A549 (cell line): Measurements from ENCODE around the gene MEF2A. TPM values are rescaled to one million over a fixed set of nuclear protein-coding genes. Genes with fewer than 3 reads are reported as not detected.

Experiments
- ATAC-seq, 2 experiments: fragments of 200-7000 bp in 1 of 2; fragments of >200 bp in 1 of 2; cut with Nextera tagmentation in 1 of 2; cut with Tn5 transposase in 1 of 2; 3 replicates each; pipeline versions ENCODE4 v1.8.0 to v1.9.1; 2018 to 2020; ENCODE audit warnings: mild to moderate bottlenecking in 1 of 2, moderate library complexity in 1 of 2
- CTCF ChIA-PET: fragments of 300-600 bp; sonication (Branson Sonifier 250); formaldehyde crosslinking; extraction: SDS; loops from one replicate; lab custom pipeline; 2021; ENCODE audit warnings: antibody characterized with exemption, inconsistent platforms; lab: Yijun Ruan, JAX
- POLR2A ChIA-PET: fragments of 350-600 bp; formaldehyde crosslinking; extraction: SDS; loops from one replicate; lab custom pipeline; 2021; ENCODE audit warnings: antibody characterized with exemption, inconsistent platforms; lab: Yijun Ruan, JAX
- DNase-seq, 2 experiments: peaks; one replicate each; pipeline versions ENCODE4 v3.0.0 to v3.0.0-alpha.2; 2011 to 2016; ENCODE audit warnings: low read depth in 1 of 2, low spot score in 1 of 2
- FAIRE-seq: peaks from 2 replicates; lab custom pipeline; 2011; peaks lifted over from hg19 to GRCh38; lab: Jason Lieb, UNC
- H3K27ac ChIP-seq, 2 experiments: fragments of >200 bp; sonication (Bioruptor Twin); formaldehyde crosslinking; 3 replicates each; pipeline ENCODE4 v1.5.1; 2016 to 2017
- H3K4me1 ChIP-seq: fragments of >200 bp; sonication (Bioruptor Twin); formaldehyde crosslinking; 3 replicates; pipeline ENCODE4 v1.6.1; 2016
- H3K4me2 ChIP-seq: fragments of >200 bp; sonication (Bioruptor Twin); formaldehyde crosslinking; 3 replicates; pipeline ENCODE4 v1.6.1; 2016
- H3K4me3 ChIP-seq: fragments of >200 bp; sonication (Bioruptor Twin); formaldehyde crosslinking; 3 replicates; pipeline ENCODE4 v1.5.1; 2016
- H3K9me3 ChIP-seq: fragments of >200 bp; sonication (Bioruptor Twin); formaldehyde crosslinking; 3 replicates; pipeline ENCODE4 v1.6.1; 2016
- BHLHE40 ChIP-seq: IDR thresholded peaks from 2 replicates; pipeline ENCODE4 v1.6.1; 2012; ENCODE audit warnings: low read depth, low read length, inconsistent platforms
- CBX2 ChIP-seq: fragments of 200-600 bp; sonication (generic); IDR thresholded peaks from 2 replicates; pipeline ENCODE4 v1.6.1; 2016; ENCODE audit warnings: low read depth, mild to moderate bottlenecking, borderline replicate concordance
- CBX8 ChIP-seq: fragments of 200-600 bp; sonication (generic); IDR thresholded peaks from 2 replicates; pipeline ENCODE4 v1.6.1; 2016
- CEBPB ChIP-seq, 2 experiments: fragments of >200 bp in 1 of 2; sonication (Bioruptor Twin) in 1 of 2; formaldehyde crosslinking in 1 of 2; IDR thresholded peaks; 2 replicates each; pipeline ENCODE4 v1.6.1; 2012 to 2016
- CHD2 ChIP-seq: fragments of 150-350 bp; IDR thresholded peaks from 2 replicates; pipeline ENCODE4 v1.6.1; 2014; ENCODE audit warnings: low read length; ENCODE audit not compliant: partially characterized antibody
- CHD4 ChIP-seq: fragments of 200-600 bp; sonication (generic); IDR thresholded peaks from 2 replicates; pipeline ENCODE4 v1.6.1; 2016; ENCODE audit warnings: antibody characterized with exemption, mild to moderate bottlenecking, borderline replicate concordance
- EHF ChIP-seq: fragments of 250-450 bp; sonication (Bioruptor Pico); IDR thresholded peaks from 2 replicates; pipeline ENCODE4 v1.5.0; 2020; ENCODE audit warnings: mild to moderate bottlenecking
- EP300 ChIP-seq, 2 experiments: fragments of >200 bp; sonication (Bioruptor Twin); formaldehyde crosslinking; IDR thresholded peaks; 2 replicates in 1 of 2; 3 replicates in 1 of 2; pipeline ENCODE4 v1.6.1; 2016 to 2017
- GATA3 ChIP-seq: IDR thresholded peaks from 2 replicates; pipeline ENCODE4 v1.6.1; 2012; ENCODE audit warnings: borderline replicate concordance
- HDAC2 ChIP-seq: fragments of 200-600 bp; sonication (generic); IDR thresholded peaks from 2 replicates; pipeline ENCODE4 v1.6.1; 2016
- HEYL ChIP-seq: fragments of 250-450 bp; sonication (Bioruptor Pico); IDR thresholded peaks from 2 replicates; pipeline ENCODE4 v1.8.0; 2021; ENCODE audit warnings: mild to moderate bottlenecking, moderate library complexity
- KDM5A ChIP-seq: fragments of 200-600 bp; sonication (generic); IDR thresholded peaks from 2 replicates; pipeline ENCODE4 v1.6.1; 2016; ENCODE audit warnings: antibody characterized with exemption, mild to moderate bottlenecking
- MYC ChIP-seq: IDR thresholded peaks from 2 replicates; pipeline ENCODE4 v1.6.1; 2012; ENCODE audit warnings: mild to moderate bottlenecking, inconsistent platforms, low read length, improper control_type of control experiment, borderline replicate concordance
- NR3C1 ChIP-seq: fragments of >200 bp; sonication (Bioruptor Twin); formaldehyde crosslinking; IDR thresholded peaks from 3 replicates; pipeline ENCODE4 v1.6.1; 2017
- PHF8 ChIP-seq: fragments of 200-600 bp; sonication (generic); IDR thresholded peaks from 2 replicates; pipeline ENCODE4 v1.6.1; 2016; ENCODE audit warnings: low read depth, mild to moderate bottlenecking, antibody characterized with exemption, moderate library complexity, borderline replicate concordance
- POLR2AphosphoS2 ChIP-seq: conservative IDR thresholded peaks from 2 replicates; pipeline ENCODE4 v1.6.1; 2012; ENCODE audit warnings: low read length, improper control_type of control experiment, inconsistent platforms
- RCOR1 ChIP-seq: fragments of 150-350 bp; IDR thresholded peaks from 2 replicates; pipeline ENCODE4 v1.6.1; 2014; ENCODE audit warnings: antibody characterized with exemption, low read length, low read depth
- RFX5 ChIP-seq: fragments of 450-650 bp; IDR thresholded peaks from 2 replicates; pipeline ENCODE4 v1.7.1; 2014; ENCODE audit warnings: antibody characterized with exemption, mild to moderate bottlenecking, moderate library complexity
- SMC3 ChIP-seq: fragments of >200 bp; sonication (Bioruptor Twin); formaldehyde crosslinking; IDR thresholded peaks from 3 replicates; pipeline ENCODE4 v1.6.1; 2018; ENCODE audit warnings: inconsistent platforms
- TFCP2L1 ChIP-seq: fragments of 250-450 bp; sonication (Bioruptor Pico); IDR thresholded peaks from 2 replicates; pipeline ENCODE4 v1.5.0; 2021; ENCODE audit warnings: mild to moderate bottlenecking
- ZNF302 ChIP-seq: fragments of 250-450 bp; sonication (Bioruptor Pico); IDR thresholded peaks from 2 replicates; pipeline ENCODE4 v1.9.0; 2021; ENCODE audit warnings: inconsistent platforms, mild to moderate bottlenecking, moderate library complexity
- ZSCAN20 ChIP-seq: fragments of 250-450 bp; sonication (Bioruptor Pico); IDR thresholded peaks from 2 replicates; pipeline ENCODE4 v1.8.0; 2022; ENCODE audit warnings: mild to moderate bottlenecking, moderate library complexity
- WGBS: methylation state at CpG from one replicate; pipeline ENCODE4 v1.1.6; 2017; ENCODE audit errors: missing lambda C conversion rate; 5-methylcytosine and 5-hydroxymethylcytosine counted together
- polyA plus RNA-seq, 4 experiments: library from polyadenylated mRNA; depleted of rRNA in 3 of 4; stranded (reverse); fragments of >200 nt; fragmentation: RNase III in 1 of 4; extraction: RNeasy Plus Mini Kit Qiagen cat#74134 plus additional on column Dnase treatment in 1 of 4; gene quantifications; 2 replicates in 3 of 4; 3 replicates in 1 of 4; pipeline ENCODE4 v1.2.3, GENCODE V29; 2011 to 2017
- TF ChIP-seq, protein P1 (sequence below): fragments of 200-600 bp; sonication (generic); IDR thresholded peaks from 2 replicates; pipeline ENCODE4 v1.6.1; 2016; ENCODE audit warnings: antibody characterized with exemption, mild to moderate bottlenecking, moderate library complexity
- TF ChIP-seq, protein P2 (sequence below): IDR thresholded peaks from 2 replicates; pipeline ENCODE4 v1.6.1; 2012
- TF ChIP-seq, protein P3 (sequence below): fragments of 450-650 bp; IDR thresholded peaks from 2 replicates; pipeline ENCODE4 v1.6.1; 2014; ENCODE audit warnings: antibody characterized with exemption
- TF ChIP-seq, protein P4 (sequence below): IDR thresholded peaks from 2 replicates; pipeline ENCODE4 v1.6.1; 2012; ENCODE audit warnings: low read depth, borderline replicate concordance
- TF ChIP-seq, protein P5 (sequence below): fragments of >200 bp; sonication (Bioruptor Twin); formaldehyde crosslinking; IDR thresholded peaks from 2 replicates; pipeline ENCODE4 v1.6.1; 2016

The MEF2A gene
- polyA plus RNA-seq, 2 of the 4 experiments (the other 2 are of a cell fraction), result 15.0 to 43.4 TPM

DNA sequence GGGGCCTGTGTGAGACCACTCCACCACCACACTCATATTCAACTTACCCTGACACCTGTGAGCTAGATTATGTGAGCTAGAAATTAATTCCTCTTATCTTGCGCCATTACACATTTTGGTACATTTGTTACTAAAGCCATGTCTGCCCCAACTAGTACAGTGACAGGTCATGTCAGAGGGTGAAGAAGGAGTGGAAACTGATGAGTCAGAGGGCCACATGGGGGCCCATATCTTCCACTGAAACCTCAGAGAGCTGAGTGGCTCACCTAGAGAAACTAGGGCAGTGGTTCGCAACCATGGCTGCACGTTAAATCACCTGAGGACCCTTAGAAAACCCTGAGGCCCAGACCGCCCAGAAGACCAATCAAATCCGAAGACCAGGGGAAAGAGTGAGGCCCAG, 15.7 kb upstream of the MEF2A start (continued):
- TF ChIP-seq, protein P1, sequence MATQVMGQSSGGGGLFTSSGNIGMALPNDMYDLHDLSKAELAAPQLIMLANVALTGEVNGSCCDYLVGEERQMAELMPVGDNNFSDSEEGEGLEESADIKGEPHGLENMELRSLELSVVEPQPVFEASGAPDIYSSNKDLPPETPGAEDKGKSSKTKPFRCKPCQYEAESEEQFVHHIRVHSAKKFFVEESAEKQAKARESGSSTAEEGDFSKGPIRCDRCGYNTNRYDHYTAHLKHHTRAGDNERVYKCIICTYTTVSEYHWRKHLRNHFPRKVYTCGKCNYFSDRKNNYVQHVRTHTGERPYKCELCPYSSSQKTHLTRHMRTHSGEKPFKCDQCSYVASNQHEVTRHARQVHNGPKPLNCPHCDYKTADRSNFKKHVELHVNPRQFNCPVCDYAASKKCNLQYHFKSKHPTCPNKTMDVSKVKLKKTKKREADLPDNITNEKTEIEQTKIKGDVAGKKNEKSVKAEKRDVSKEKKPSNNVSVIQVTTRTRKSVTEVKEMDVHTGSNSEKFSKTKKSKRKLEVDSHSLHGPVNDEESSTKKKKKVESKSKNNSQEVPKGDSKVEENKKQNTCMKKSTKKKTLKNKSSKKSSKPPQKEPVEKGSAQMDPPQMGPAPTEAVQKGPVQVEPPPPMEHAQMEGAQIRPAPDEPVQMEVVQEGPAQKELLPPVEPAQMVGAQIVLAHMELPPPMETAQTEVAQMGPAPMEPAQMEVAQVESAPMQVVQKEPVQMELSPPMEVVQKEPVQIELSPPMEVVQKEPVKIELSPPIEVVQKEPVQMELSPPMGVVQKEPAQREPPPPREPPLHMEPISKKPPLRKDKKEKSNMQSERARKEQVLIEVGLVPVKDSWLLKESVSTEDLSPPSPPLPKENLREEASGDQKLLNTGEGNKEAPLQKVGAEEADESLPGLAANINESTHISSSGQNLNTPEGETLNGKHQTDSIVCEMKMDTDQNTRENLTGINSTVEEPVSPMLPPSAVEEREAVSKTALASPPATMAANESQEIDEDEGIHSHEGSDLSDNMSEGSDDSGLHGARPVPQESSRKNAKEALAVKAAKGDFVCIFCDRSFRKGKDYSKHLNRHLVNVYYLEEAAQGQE, result no peak
- no peak for TF ChIP-seq CHD2
- no peak for TF ChIP-seq ZSCAN20
- TF ChIP-seq HDAC2, result no peak
- no peak for TF ChIP-seq GATA3
- no peak for TF ChIP-seq CHD4
- TF ChIP-seq PHF8, result no peak
- TF ChIP-seq, all 56 proteins: peak for 0

DNA sequence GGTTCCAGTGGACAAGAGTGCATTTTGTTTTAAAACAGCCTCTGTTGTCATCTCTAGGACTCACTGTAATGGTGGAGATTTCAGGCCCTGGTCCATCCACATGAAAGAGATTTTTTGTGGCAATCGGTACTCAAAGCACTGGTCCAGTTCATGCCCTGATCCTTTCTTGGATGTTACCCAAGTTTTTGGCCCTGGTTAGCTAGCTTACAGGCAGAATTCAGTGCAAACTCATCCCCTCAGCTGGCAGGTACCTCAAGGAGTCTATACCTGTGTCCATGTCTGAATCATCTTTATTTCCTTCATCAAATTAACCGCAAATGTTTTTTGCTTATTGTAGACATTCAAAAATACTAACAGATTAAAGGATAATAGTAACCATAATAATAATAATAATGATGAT, 13.7 kb upstream of the MEF2A start:
- WGBS, result 76% methylated on average over 2 of the region's 2 CpGs
- no peak overlapping the region for H3K4me3 ChIP-seq
- FAIRE-seq (no peak), ATAC-seq (no peak), DNase-seq (no peak)
- TF ChIP-seq SMC3 (no peak), HDAC2 (no peak), RCOR1 (no peak), CBX2 (no peak), CHD2 (no peak), BHLHE40 (no peak), RFX5 (no peak)
- TF ChIP-seq, protein P2, sequence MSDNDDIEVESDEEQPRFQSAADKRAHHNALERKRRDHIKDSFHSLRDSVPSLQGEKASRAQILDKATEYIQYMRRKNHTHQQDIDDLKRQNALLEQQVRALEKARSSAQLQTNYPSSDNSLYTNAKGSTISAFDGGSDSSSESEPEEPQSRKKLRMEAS, result no peak
- ChIA-PET POLR2A (no interaction called here), CTCF (no interaction called here)
- no peak overlapping the region for H3K4me2 ChIP-seq
- H3K27ac ChIP-seq, result no peak overlapping the region
- H3K9me3 ChIP-seq, result no peaks in the 10 kb centered on the region
- no peaks in the 10 kb centered on the region for H3K4me1 ChIP-seq

DNA sequence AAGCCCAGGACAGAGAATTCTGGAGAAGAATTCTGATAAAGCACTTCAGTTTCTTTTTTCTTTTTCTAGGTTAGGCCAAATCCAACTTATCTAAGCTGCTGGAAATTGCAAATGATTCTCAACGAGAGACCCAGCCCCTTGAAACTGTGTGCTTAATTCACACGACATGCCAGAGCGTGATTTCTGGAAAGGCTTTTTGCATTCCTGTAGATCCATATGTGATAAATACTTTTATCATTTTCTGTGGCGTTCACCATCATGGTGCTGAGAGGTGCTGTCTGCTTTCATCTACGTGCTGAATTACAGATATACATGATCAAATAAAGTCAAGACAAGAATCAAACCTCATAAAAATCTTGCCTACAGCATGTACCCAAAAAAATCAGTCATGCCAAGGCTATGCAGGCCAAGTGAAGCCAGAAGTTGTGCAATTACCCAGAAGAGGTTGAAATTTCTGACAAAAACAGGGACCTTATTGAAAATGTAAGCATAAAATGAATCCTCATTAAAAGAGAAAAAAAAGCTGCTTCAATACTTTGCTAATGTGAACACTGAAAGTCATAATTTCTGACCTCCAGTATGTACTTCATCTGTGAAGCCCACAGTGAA, 10.8 kb upstream of the MEF2A start:
- no peak for ATAC-seq
- no peak for FAIRE-seq
- no peak for DNase-seq
- 54% methylated on average over 5 of the region's 5 CpGs for WGBS
- Histone ChIP-seq H3K4me1 (no peaks in the 10 kb centered on the region), H3K9me3 (no peaks in the 10 kb centered on the region), H3K27ac (no peak overlapping the region), H3K4me3 (no peak overlapping the region), H3K4me2 (no peak overlapping the region)
- POLR2A ChIA-PET, result no interaction called here
- CTCF ChIA-PET, result interaction anchor here (0.7 to 1.5 kb wide), 3 partner anchors 10 to 146 kb away, joined by 3 to 4 read pairs (median 3); no protein-coding TSS in a partner anchor
- TF ChIP-seq, protein P3, sequence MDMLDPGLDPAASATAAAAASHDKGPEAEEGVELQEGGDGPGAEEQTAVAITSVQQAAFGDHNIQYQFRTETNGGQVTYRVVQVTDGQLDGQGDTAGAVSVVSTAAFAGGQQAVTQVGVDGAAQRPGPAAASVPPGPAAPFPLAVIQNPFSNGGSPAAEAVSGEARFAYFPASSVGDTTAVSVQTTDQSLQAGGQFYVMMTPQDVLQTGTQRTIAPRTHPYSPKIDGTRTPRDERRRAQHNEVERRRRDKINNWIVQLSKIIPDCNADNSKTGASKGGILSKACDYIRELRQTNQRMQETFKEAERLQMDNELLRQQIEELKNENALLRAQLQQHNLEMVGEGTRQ, result no peak
- peak in 1 of 2 experiments; percentile 20; a peak in 1 of 4 replicates for TF ChIP-seq CEBPB (IDR thresholded peaks at IDR 0.05)

DNA sequence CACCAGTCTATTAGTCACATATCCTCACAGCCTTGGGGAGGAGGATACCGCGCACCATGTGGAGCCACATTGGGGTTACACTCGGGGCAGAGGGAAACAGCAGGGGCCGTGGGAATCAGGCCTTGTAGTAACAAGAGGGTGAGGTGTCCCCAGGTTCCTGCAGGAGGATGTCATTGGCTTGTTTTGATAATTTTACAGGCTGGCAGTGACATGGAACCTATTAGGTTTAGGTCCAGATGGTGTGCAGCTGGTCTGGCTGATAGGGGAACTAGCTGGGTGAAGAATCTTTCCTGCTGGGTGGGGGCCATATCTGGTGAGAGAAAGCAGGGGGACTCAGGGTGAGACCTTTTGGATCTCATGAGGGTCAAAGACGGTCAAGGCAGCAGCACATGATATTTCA, 9.8 kb upstream of the MEF2A start:
- no peak for ATAC-seq
- H3K27ac ChIP-seq, result no peak overlapping the region
- WGBS, result 77% methylated on average over 5 of the region's 5 CpGs
- TF ChIP-seq CBX2 (no peak), POLR2AphosphoS2 (no peak), ZNF302 (no peak), CHD4 (no peak), HEYL (CRISPR knock-in tag) (no peak), KDM5A (no peak), MYC (no peak), EP300 (IDR thresholded peaks at IDR 0.05) (no peak), CBX8 (no peak), TFCP2L1 (CRISPR knock-in tag) (no peak), SMC3 (no peak), EHF (CRISPR knock-in tag) (no peak), NR3C1 (no peak)
- TF ChIP-seq, protein P4, sequence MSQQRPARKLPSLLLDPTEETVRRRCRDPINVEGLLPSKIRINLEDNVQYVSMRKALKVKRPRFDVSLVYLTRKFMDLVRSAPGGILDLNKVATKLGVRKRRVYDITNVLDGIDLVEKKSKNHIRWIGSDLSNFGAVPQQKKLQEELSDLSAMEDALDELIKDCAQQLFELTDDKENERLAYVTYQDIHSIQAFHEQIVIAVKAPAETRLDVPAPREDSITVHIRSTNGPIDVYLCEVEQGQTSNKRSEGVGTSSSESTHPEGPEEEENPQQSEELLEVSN, result no peak
- TF ChIP-seq, protein P5, sequence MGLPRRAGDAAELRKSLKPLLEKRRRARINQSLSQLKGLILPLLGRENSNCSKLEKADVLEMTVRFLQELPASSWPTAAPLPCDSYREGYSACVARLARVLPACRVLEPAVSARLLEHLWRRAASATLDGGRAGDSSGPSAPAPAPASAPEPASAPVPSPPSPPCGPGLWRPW, result no peak
- TF ChIP-seq, all 56 proteins: peak for 0
- Histone ChIP-seq H3K4me2 (no peak overlapping the region), H3K9me3 (no peaks in the 10 kb centered on the region), H3K4me1 (no peaks in the 10 kb centered on the region), H3K4me3 (no peak overlapping the region)
- DNase-seq, result no peak
- POLR2A ChIA-PET, result interaction anchor here (1.0 kb wide), 1 partner anchor 10 kb away, joined by 8 read pairs; the partner anchor contains the start of gene MEF2A
- CTCF ChIA-PET, result interaction anchor here (1.0 to 1.5 kb wide), 3 partner anchors 11 to 147 kb away, joined by 3 to 4 read pairs (median 3); no protein-coding TSS in a partner anchor
- no peak for FAIRE-seq
